Hematopoietic multipotent progenitor cell treated with erythropoietin and hydrocortisone succinate and interleukin-3 and kit ligand, for 15 days (in vitro differentiated cells): ENCODE measurements around the gene TRPM3.

Experiments used
- DNase-seq: peaks from one replicate; pipeline ENCODE4 v3.0.0-alpha.2; 2015; ENCODE audit warnings: low spot score

The TRPM3 gene

DNA sequence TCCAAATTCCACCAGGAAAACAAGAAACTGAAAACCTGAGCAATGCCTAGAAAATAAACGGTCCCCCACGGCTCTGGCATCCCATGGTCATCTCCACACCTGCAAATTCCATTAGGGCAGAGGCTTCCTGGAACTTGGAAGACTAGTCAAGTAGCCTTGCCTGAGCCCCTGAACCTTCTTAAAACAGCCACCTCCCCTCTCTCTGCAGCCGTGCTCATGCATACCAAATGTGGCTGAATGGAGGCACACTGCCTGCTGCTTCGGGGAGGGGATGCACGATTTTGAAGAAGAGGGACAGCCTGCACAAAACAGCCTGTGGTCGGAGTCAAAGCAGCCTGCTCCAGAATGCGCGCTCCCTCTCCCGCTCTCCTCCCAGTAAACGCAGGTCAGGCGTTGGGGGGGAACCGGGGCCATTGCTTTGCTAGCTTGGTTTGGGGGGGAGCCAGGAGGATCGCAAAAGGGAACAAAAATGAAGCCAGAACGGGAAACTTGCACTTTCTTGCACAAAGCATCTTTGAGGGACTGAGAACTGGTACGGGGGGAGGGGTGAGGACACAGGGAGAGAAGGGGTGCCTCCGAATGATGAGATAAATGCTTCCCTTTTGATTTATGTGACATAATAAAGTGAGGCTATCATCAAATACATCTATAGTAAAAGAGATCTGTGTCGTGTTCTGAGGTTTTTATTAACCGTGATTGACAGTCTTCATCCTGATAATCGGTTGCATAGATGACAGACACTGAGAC is at the start of gene TRPM3:
TSS of gene TRPM3 (minus strand) at position 347 of the 747 bp plus-strand sequence. CDS start at position 80, 267 bp downstream.
- DNase-seq, result no peak

DNA sequence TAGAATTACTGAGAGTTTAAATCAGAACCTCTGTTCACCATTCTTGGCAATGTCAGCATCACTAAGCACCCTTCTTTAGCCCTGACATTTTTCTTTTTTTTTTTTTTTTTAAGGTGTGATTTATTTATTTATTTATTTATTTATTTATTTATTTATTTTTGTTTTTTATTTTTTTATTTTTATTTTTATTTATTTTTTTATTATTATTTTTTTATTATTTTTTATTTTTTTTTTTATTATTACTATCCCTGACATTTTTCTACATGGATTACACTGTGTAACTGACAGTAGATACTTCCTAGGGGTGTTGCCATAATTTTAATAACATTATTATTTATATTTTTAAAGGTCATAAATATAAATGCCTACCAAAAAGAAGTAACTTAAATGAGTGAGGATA is 47.0 kb upstream of the TRPM3 start:
- DNase-seq, result no peak

DNA sequence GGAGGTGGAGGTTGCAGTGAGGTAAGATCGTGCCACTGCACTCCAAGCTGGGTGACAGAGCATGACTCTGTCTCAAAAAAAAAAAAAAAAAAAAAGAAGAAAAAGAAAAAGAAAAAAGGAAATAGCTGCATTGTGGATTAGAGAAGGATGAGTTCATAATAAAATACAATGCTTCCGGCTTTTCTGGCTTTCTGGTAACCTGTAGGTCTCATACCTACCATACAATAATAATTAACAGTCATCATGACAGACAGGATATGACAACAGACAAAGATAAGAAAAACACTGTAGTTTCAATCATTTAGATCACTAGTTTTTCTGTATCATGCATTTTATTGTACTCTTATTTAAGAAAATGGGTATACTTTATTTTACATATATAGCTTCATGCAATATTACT is 40.7 kb upstream of the TRPM3 start:
- DNase-seq, result no peak

- no peak for DNase-seq
These were observed 36.3 kb upstream of the TRPM3 start for GRCh38 chr9:71157731-71158130.

- no peak for DNase-seq
These were observed 25.9 kb upstream of the TRPM3 start for GRCh38 chr9:71147368-71147767.

GRCh38 chr9:71146511-71146910 is 25.1 kb upstream of the TRPM3 start:
- DNase-seq, result no peak

DNA sequence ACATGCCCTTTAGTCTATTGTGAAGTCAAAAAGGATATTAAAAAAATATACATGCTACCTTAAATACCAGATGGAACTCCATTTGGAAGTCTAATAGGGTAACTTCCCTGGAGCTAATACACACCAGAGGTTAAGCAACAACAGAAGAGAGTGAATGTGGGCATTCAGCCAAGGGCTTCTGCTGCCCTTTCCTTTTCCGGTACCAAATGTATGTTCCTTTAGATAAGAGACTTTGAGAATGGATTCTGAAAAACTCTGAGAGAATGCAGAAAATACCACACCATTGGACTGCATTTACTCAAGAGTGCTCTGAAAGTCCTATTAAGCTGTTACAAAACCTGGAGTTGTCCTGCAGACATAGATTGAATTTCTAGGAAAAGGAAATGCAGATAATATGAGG is 23.8 kb upstream of the TRPM3 start:
- no peak for DNase-seq

DNA sequence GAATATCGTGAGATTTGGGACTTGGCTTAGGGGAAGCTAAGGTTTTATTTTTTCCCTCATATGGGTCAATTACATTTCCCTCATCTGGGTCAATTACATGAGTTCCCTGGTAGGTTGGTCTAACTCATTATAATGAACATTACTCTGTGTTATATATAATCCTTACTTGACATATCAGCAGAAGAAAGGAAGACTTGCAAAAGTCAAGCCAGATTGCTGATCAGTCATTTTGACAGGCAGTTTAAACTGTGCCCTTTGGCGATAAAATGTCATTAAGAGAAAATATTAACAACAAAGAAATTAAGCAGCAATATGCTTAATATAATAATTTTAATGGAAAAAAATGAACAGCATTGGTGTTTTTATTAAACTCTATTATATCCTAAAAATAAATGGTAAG is 23.1 kb upstream of the TRPM3 start:
- DNase-seq, result no peak

GRCh38 chr9:71136696-71137095 is 15.3 kb upstream of the TRPM3 start:
- DNase-seq, result no peak

- DNase-seq, result no peak
These were observed 9.7 kb upstream of the TRPM3 start for GRCh38 chr9:71131145-71131544.

GRCh38 chr9:71130521-71130920 is 9.1 kb upstream of the TRPM3 start:
- DNase-seq, result no peak

DNA sequence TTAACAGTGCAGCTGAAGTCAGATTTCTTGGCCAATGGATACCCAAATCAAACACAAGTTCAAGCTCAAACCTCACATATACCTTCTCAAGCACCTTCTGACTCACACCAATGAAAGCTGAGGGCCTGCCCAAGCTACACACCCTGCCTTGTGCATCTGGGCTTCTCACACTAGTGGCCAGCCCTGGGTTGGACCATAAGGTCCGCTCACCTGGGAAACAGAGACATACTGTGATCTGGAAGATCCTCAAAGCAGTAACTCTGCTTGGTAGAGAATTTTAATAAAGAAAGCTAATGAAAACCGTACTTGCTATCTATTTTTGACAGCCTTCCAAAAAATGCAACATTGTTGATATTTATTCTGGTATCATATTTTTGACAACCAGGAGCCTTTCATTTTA is 7.4 kb upstream of the TRPM3 start:
- DNase-seq, result no peak

DNA sequence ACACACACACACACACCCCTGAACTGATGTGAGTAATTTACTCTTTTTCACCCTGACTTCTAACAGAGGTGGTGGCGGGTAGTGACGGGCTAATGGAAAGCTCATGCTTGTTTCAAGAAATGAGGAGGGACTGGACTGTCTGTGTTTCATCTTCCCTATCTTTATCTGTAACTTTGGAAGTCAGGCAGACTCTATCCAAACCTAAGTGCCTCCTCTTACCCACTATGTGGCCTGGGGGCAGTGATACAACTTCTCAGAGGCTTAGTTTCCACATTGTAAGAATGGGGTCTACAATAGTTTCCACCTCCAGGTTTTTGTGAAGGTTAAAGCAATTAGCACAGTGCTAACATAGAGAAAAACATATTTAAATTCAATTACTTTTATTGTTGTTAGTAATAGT is 5.9 kb upstream of the TRPM3 start:
- DNase-seq, result no peak

- no peak for DNase-seq
These were observed 1.0 kb upstream of the TRPM3 start for GRCh38 chr9:71122421-71122820.

DNA sequence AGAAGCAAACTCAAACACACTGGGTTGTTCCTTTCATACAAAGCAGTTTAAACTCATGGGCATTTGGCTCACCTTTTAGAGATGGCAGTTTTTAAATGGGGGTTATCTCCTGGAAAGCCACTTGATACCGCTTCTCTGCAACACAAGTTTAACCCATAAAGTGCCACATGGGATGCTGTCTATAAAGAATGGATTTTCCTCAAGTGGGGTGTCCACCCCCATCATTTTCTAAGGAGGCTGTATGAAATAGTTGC is 528 bp upstream of the TRPM3 start:
- DNase-seq, result no peak

DNA sequence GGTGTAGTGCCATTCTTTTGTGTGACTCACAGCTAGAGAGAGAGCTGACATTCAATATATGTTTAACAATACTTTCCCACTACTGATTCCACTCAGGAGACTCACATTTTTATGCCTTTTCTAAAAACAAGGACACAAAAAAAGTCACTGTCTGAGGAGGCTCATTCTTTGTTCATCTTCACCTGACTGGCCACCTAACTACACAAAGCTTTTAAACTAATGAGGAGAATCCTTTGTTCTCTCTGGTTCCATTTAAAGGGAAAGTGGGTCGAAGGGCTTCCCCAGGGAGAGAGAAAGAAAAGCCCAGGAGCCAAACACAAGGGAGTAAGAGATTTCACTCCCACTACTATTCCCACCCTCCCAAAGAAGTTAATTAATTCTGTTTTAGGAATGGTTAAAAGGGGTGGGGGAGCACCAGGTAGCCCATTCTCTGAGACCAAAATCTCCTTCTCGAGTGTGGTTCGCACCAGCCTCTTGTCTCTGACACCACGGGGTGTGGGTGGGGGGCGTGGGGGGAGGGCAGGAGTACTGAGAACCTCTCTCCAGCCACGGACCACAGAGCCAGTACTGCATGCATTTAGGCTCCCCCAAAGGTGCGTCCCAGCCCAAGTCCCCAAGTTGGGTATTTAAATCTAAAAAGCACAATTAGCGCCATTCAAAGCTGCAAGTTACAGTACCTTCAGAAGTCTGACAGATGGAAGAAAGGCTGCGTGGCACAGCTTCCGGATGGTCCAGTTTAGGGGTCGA is 747 bp downstream of the TRPM3 start:
- no peak for DNase-seq

DNA sequence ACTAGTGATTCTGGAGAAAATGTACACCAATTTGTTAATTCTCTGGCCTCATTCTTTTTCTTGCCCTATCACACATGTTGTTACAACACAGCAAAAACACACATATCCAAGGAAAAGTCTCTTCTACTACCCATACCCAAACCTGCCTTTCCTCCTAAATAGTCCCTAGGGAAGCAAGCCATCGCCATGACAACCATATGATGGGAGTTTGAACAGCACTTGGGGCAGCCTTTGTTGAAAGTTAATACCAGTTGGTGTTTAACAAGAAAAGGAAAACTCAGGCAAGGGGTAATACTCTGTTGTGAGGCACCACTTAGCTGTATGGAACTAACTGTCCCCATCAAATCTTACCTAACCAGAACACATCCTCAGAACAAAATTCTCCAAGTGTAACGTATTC is 1.7 kb downstream of the TRPM3 start:
- DNase-seq, result no peak

DNA sequence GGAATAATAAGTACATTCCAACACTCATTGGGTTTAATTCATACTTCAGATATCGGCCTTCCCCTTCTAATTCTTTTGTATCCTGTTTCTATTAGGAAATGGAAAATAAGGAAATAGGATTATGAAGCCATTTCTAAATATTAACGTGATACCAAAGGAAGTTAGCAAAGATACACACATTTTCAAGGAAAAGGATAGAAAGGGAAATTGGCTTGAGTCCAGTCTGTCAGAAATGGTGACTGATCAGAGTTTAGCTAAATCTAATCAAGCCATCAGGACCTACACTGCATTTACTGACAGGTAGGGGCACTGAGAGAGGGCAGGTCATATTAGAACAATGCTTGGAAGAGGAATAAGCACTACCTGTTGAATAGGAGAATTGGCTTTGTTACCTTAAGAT is 3.1 kb downstream of the TRPM3 start:
- DNase-seq, result no peak

GRCh38 chr9:71115448-71115975 is 5.9 kb downstream of the TRPM3 start:
- no peak for DNase-seq

DNA sequence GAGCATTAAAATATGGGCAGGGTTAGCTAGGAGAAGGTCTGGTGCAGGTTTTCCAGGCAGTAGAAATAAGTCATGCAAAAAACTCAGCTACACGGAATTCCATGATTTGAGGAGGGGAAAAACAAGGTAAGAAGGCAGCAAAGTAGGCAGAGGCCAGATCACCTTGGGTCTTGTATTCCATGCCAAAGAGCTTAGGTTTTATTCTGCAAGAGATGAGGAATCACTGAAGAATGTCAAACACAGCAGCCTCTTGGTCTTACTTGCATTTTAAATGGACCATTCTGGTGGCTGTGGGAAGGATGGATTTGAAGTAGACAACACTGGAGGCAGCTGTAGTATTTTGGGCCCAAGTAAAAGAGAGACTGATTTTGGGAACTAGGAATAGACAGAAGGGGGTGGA is 8.6 kb downstream of the TRPM3 start:
- no peak for DNase-seq

GRCh38 chr9:71108937-71109336 is 12.5 kb downstream of the TRPM3 start:
- no peak for DNase-seq

DNA sequence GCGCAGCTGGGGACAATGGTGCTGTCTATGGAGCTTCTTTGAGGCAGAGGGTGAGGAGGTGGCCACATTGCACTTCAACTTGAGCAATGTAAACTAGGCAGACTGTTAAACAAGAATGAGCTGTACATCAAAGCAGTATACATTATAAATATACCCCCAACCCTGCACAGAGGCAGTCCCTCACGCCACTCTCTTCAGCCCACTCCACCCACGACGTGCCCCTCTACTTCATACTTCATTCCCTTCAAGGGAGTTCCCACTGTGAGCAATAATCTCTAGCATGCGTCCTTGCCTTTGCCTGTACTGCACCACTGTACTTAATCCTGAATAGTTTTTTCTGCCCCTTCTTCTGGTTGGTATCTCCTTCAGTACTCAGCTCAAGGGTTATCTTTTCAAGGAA is 14.4 kb downstream of the TRPM3 start:
- DNase-seq, result no peak

DNA sequence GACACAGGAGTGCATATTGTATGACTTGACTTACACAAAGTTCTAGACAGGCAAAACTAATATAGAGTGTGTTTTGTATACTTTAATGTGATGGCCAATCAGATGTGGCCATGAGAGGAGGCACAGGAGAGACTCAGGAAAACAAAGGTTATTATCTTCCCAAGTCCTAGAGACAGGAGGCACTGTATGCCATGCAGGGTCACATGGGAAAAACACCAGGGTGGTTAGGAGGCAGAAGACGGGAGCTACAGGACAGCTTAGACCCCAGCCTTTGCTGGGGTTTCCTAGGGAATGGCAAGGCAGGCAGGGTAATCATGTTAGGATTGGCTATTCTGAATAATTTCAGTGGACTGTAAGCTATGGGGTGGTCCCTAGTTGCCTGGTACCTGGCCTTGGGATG is 16.2 kb downstream of the TRPM3 start:
- DNase-seq, result no peak

GRCh38 chr9:71098801-71099200 is 22.6 kb downstream of the TRPM3 start:
- DNase-seq, result no peak
